ENCODE measurements around the gene LRRK2. TPM values are rescaled to one million over a fixed set of nuclear protein-coding genes. Genes with fewer than 3 reads are reported as not detected.
"Not testable (repeated sequence)": the region's sequence is repeated elsewhere in the genome, so short reads cannot be mapped to it uniquely, and the experiment has no call there.

Gene LRRK2
- total and polyA plus RNA-seq, 10 donors, result 7.7 to 106 (median 51.7) TPM

DNA sequence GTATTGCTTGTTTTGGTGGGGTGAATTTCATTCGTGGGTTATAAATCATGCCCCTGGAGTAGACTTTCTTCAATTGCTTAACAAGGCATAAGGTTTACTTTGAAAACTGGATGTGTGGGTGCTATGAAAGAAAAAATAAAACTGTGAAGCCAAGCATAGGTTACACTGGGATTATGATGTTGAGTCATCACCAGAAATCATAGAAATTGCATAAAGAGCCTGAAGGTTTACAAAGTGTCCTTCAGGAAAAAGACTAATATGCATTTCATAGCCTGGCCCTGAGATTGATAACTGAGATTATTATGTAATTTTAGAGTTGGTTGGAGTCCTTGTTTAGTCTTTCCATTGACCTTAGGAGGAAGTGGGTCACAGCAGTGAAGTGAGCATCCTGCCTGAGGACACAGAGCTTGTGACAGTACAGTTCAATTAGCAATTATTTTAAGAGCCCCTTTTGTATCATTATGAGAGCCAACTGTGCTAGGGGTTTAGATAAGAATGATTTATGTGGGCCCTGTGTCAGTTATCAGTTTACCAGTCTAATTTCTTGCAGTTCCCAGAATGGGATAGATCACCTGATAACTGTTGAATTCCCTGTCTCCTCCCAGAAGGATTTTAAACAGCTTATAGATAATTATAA lies 13.6 kb downstream of the LRRK2 start:
- H3K27me3 ChIP-seq (replicated peaks in 1 of 7), result no peaks in the 10 kb centered on the region
- intact Hi-C loops (cut with DNase I; ENCODE audit: low total_unique reads), result no loop called here
- no peaks in the 10 kb centered on the region for H3K9me3 ChIP-seq
- TF ChIP-seq POLR2A (IDR thresholded peaks at IDR 0.05), result no peak
- no peak for TF ChIP-seq POLR2AphosphoS5 (IDR thresholded peaks at IDR 0.05)
- TF ChIP-seq, protein P1, sequence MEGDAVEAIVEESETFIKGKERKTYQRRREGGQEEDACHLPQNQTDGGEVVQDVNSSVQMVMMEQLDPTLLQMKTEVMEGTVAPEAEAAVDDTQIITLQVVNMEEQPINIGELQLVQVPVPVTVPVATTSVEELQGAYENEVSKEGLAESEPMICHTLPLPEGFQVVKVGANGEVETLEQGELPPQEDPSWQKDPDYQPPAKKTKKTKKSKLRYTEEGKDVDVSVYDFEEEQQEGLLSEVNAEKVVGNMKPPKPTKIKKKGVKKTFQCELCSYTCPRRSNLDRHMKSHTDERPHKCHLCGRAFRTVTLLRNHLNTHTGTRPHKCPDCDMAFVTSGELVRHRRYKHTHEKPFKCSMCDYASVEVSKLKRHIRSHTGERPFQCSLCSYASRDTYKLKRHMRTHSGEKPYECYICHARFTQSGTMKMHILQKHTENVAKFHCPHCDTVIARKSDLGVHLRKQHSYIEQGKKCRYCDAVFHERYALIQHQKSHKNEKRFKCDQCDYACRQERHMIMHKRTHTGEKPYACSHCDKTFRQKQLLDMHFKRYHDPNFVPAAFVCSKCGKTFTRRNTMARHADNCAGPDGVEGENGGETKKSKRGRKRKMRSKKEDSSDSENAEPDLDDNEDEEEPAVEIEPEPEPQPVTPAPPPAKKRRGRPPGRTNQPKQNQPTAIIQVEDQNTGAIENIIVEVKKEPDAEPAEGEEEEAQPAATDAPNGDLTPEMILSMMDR (IDR thresholded peaks at IDR 0.05 in 8 of 11, conservative IDR thresholded peaks at IDR 0.05 in 3 of 11), result no peak
- H3K4me1 ChIP-seq, result peaks cover 8 to 46% (median 19%) of the 10 kb centered on the region in 6 donors
- no peak for DNase-seq
- H3K4me3 ChIP-seq, result no peak overlapping the region
- H3K27ac ChIP-seq, result peak overlapping the region in 4 of 8 donors; percentile 5 to 22 (median 14)
- WGBS, 5 donors, result 23 to 80% (median 60%) methylated on average over 1 of the region's 1 CpG
- peaks cover 0 to 95% (median 12%) of the 10 kb centered on the region in 6 donors for H3K36me3 ChIP-seq

- intact Hi-C loops (cut with DNase I; ENCODE audit: low total_unique reads), result no loop called here
- peaks cover 0 to 95% (median 12%) of the 10 kb centered on the region in 6 donors for H3K36me3 ChIP-seq
- 92 to 96% (median 94%) methylated on average over 5 of the region's 5 CpGs for WGBS, 5 donors
- TF ChIP-seq, protein P1 (IDR thresholded peaks at IDR 0.05 in 8 of 11, conservative IDR thresholded peaks at IDR 0.05 in 3 of 11), result no peak
- TF ChIP-seq POLR2A (IDR thresholded peaks at IDR 0.05), result no peak
- TF ChIP-seq POLR2AphosphoS5 (IDR thresholded peaks at IDR 0.05), result no peak
- peak overlapping the region in 4 of 8 donors; percentile 5 to 22 (median 14) for H3K27ac ChIP-seq
- peaks cover 8 to 46% (median 20%) of the 10 kb centered on the region in 6 donors for H3K4me1 ChIP-seq
- no peak for DNase-seq
- H3K27me3 ChIP-seq (replicated peaks in 1 of 7), result no peaks in the 10 kb centered on the region
- H3K4me3 ChIP-seq, result no peak overlapping the region
- H3K9me3 ChIP-seq, result no peaks in the 10 kb centered on the region
Measured at GRCh38 chr12:40238979-40239378, 14.2 kb downstream of the LRRK2 start.

- H3K27ac ChIP-seq, result peak overlapping the region in 1 of 8 donors; percentile 9
- DNase-seq, result no peak
- no peaks in the 10 kb centered on the region for H3K9me3 ChIP-seq
- H3K36me3 ChIP-seq, result peaks cover 0 to 93% (median 5%) of the 10 kb centered on the region in 6 donors
- TF ChIP-seq POLR2A (IDR thresholded peaks at IDR 0.05), result no peak
- TF ChIP-seq POLR2AphosphoS5 (IDR thresholded peaks at IDR 0.05), result peak in 1 of 3 donors; percentile 22
- TF ChIP-seq, protein P1 (IDR thresholded peaks at IDR 0.05 in 8 of 11, conservative IDR thresholded peaks at IDR 0.05 in 3 of 11), result no peak
- peaks cover 8 to 45% (median 20%) of the 10 kb centered on the region in 6 donors for H3K4me1 ChIP-seq
- H3K27me3 ChIP-seq (replicated peaks in 1 of 7), result no peaks in the 10 kb centered on the region
- no peak overlapping the region for H3K4me3 ChIP-seq
- intact Hi-C loops (cut with DNase I; ENCODE audit: low total_unique reads), result no loop called here
- WGBS, 5 donors, result 92 to 95% (median 93%) methylated on average over 4 of the region's 4 CpGs
Measured at GRCh38 chr12:40240779-40241178, 16.0 kb downstream of the LRRK2 start.

- Histone ChIP-seq H3K36me3 (peaks cover 0 to 91% (median 5%) of the 10 kb centered on the region in 6 donors), H3K9me3 (no peaks in the 10 kb centered on the region), H3K27me3 (replicated peaks in 1 of 7) (no peaks in the 10 kb centered on the region), H3K4me1 (peaks cover 8 to 45% (median 20%) of the 10 kb centered on the region in 6 donors), H3K27ac (peak overlapping the region in 4 of 8 donors; percentile 0 to 14 (median 10)), H3K4me3 (no peak overlapping the region)
- 57 to 83% (median 68%) methylated on average over 1 of the region's 1 CpG for WGBS, 5 donors
- intact Hi-C loops (cut with DNase I; ENCODE audit: low total_unique reads), result no loop called here
- TF ChIP-seq, protein P1 (IDR thresholded peaks at IDR 0.05 in 8 of 11, conservative IDR thresholded peaks at IDR 0.05 in 3 of 11), result no peak
- TF ChIP-seq POLR2A (IDR thresholded peaks at IDR 0.05) (no peak), POLR2AphosphoS5 (IDR thresholded peaks at IDR 0.05) (no peak)
- no peak for DNase-seq
Measured at GRCh38 chr12:40241741-40242140, 16.9 kb downstream of the LRRK2 start.

GRCh38 chr12:40244526-40245156 lies 19.8 kb downstream of the LRRK2 start:
- intact Hi-C loops (cut with DNase I; ENCODE audit: low total_unique reads); H3K9me3 ChIP-seq; H3K27ac ChIP-seq; H3K27me3 ChIP-seq (replicated peaks in 1 of 7); H3K4me3 ChIP-seq; DNase-seq: not testable (repeated sequence)
- 88 to 93% (median 93%) methylated on average over 5 of the region's 5 CpGs for WGBS, 5 donors
- Histone ChIP-seq H3K4me1 (peaks cover 4 to 41% (median 15%) of the 10 kb centered on the region in 6 donors), H3K36me3 (peaks cover 0 to 67% (median 0%) of the 10 kb centered on the region in 6 donors)

All from spleen (tissue), 11 donors.